IgD-negative memory B cell (primary cell): ENCODE data around the gene PCIF1. TPM values are rescaled to one million over a fixed set of nuclear protein-coding genes. Genes with fewer than 3 reads are reported as not detected.

Experiments
- H3K27ac Mint-ChIP-seq, 3 donors: one replicate each; pipeline ENCODE4 v1.8.0; 2020 to 2022; ENCODE audit warnings: mild to moderate bottlenecking in 3 of 3, mixed read lengths in 3 of 3, moderate library complexity in 1 of 3
- H3K27me3 Mint-ChIP-seq: one replicate; pipeline ENCODE4 v1.8.0; 2021; ENCODE audit warnings: mixed read lengths
- H3K36me3 Mint-ChIP-seq: one replicate; pipeline ENCODE4 v1.8.0; 2020; ENCODE audit warnings: mild to moderate bottlenecking, mixed read lengths
- H3K4me1 Mint-ChIP-seq, 3 donors: one replicate each; pipeline ENCODE4 v1.8.0; 2020 to 2022; ENCODE audit warnings: mixed read lengths in 3 of 3, mild to moderate bottlenecking in 1 of 3
- H3K4me3 Mint-ChIP-seq, 4 donors: one replicate each; pipeline ENCODE4 v1.8.0; 2020 to 2022; ENCODE audit warnings: mild to moderate bottlenecking in 4 of 4, mixed read lengths in 4 of 4, moderate library complexity in 3 of 4
- H3K9me3 Mint-ChIP-seq, 3 donors: one replicate each; pipeline ENCODE4 v1.8.0; 2020 to 2021; ENCODE audit warnings: mixed read lengths in 3 of 3, mild to moderate bottlenecking in 1 of 3
- polyA plus RNA-seq: library from polyadenylated mRNA; unstranded; fragments of 300-500 nt; fragmentation: Illumina TruSeq; gene quantifications from one replicate; pipeline ENCODE4 v1.2.3, GENCODE V29; 2021

PCIF1 gene
- polyA plus RNA-seq, 1 donor from 2014 or later = 98.9 TPM

- H3K27ac Mint-ChIP-seq = no peak overlapping the region
- no peak overlapping the region for H3K4me3 Mint-ChIP-seq
- peaks cover 0 to 10% (median 4%) of the 10 kb centered on the region in 3 donors for H3K4me1 Mint-ChIP-seq
- peaks cover 5% of the 10 kb centered on the region for H3K36me3 Mint-ChIP-seq
- no peaks in the 10 kb centered on the region for H3K27me3 Mint-ChIP-seq
- H3K9me3 Mint-ChIP-seq = no peaks in the 10 kb centered on the region
Observed at GRCh38 chr20:45959126-45959525, 24.6 kb downstream of the PCIF1 start.

GRCh38 chr20:45959956-45960630, 25.6 kb downstream of the PCIF1 start:
- Mint-ChIP-seq H3K27me3 (no peaks in the 10 kb centered on the region), H3K4me1 (peaks cover 2 to 11% (median 6%) of the 10 kb centered on the region in 3 donors), H3K36me3 (peaks cover 7% of the 10 kb centered on the region), H3K9me3 (no peaks in the 10 kb centered on the region), H3K4me3 (no peak overlapping the region), H3K27ac (peak overlapping the region in 1 of 3 donors; percentile 14)

GRCh38 chr20:45962031-45962755, 27.7 kb downstream of the PCIF1 start:
- H3K9me3 Mint-ChIP-seq = no peaks in the 10 kb centered on the region
- H3K4me3 Mint-ChIP-seq = peak overlapping the region in 1 of 4 donors; percentile 12
- peaks cover 5 to 17% (median 13%) of the 10 kb centered on the region in 3 donors for H3K4me1 Mint-ChIP-seq
- H3K27ac Mint-ChIP-seq = no peak overlapping the region
- H3K27me3 Mint-ChIP-seq = no peaks in the 10 kb centered on the region
- peaks cover 9% of the 10 kb centered on the region for H3K36me3 Mint-ChIP-seq

- H3K4me3 Mint-ChIP-seq = peak overlapping the region in 3 of 4 donors; percentile 21 to 91 (median 59)
- no peaks in the 10 kb centered on the region for H3K9me3 Mint-ChIP-seq
- no peaks in the 10 kb centered on the region for H3K27me3 Mint-ChIP-seq
- peaks cover 9% of the 10 kb centered on the region for H3K36me3 Mint-ChIP-seq
- peaks cover 5 to 17% (median 13%) of the 10 kb centered on the region in 3 donors for H3K4me1 Mint-ChIP-seq
- peak overlapping the region; percentile 48 to 91 (median 85) for H3K27ac Mint-ChIP-seq
Observed at GRCh38 chr20:45963059-45964005, 28.8 kb downstream of the PCIF1 start.

GRCh38 chr20:45964006-45964400, 29.5 kb downstream of the PCIF1 start:
- no peaks in the 10 kb centered on the region for H3K27me3 Mint-ChIP-seq

GRCh38 chr20:45965169-45966002, 30.9 kb downstream of the PCIF1 start:
- Mint-ChIP-seq H3K36me3 (peaks cover 7% of the 10 kb centered on the region), H3K4me1 (peaks cover 12 to 26% (median 24%) of the 10 kb centered on the region in 3 donors), H3K27ac (peak overlapping the region in 2 of 3 donors; percentile 83), H3K27me3 (no peaks in the 10 kb centered on the region), H3K4me3 (peak overlapping the region in 2 of 4 donors; percentile 39 to 77), H3K9me3 (no peaks in the 10 kb centered on the region)

More at GRCh38 chr20:45964006-45964400, 29.5 kb downstream of the PCIF1 start:
- Mint-ChIP-seq H3K36me3 (peaks cover 9% of the 10 kb centered on the region), H3K27ac (peak overlapping the region in 2 of 3 donors; percentile 48 to 85), H3K9me3 (no peaks in the 10 kb centered on the region), H3K4me1 (peaks cover 5 to 16% (median 13%) of the 10 kb centered on the region in 3 donors), H3K4me3 (peak overlapping the region in 1 of 4 donors; percentile 58)

GRCh38 chr20:45967551-45968080, 33.1 kb downstream of the PCIF1 start:
- H3K36me3 Mint-ChIP-seq = peaks cover 7% of the 10 kb centered on the region
- H3K4me1 Mint-ChIP-seq = peaks cover 27 to 31% (median 29%) of the 10 kb centered on the region in 3 donors
- H3K4me3 Mint-ChIP-seq = peak overlapping the region in 1 of 4 donors; percentile 26
- peak overlapping the region in 1 of 3 donors; percentile 72 for H3K27ac Mint-ChIP-seq
- no peaks in the 10 kb centered on the region for H3K9me3 Mint-ChIP-seq
- H3K27me3 Mint-ChIP-seq = no peaks in the 10 kb centered on the region

- H3K4me3 Mint-ChIP-seq = peak overlapping the region in 1 of 4 donors; percentile 98
- H3K27ac Mint-ChIP-seq = no peak overlapping the region
- peaks cover 7% of the 10 kb centered on the region for H3K36me3 Mint-ChIP-seq
- no peaks in the 10 kb centered on the region for H3K9me3 Mint-ChIP-seq
- H3K27me3 Mint-ChIP-seq = no peaks in the 10 kb centered on the region
- H3K4me1 Mint-ChIP-seq = peaks cover 27 to 29% (median 28%) of the 10 kb centered on the region in 3 donors
Observed at GRCh38 chr20:45968081-45968671, 33.7 kb downstream of the PCIF1 start.

- Mint-ChIP-seq H3K27me3 (no peaks in the 10 kb centered on the region), H3K4me3 (peak overlapping the region in 3 of 4 donors; percentile 57 to 98 (median 95)), H3K4me1 (peaks cover 25 to 28% (median 26%) of the 10 kb centered on the region in 3 donors), H3K36me3 (peaks cover 7% of the 10 kb centered on the region), H3K9me3 (no peaks in the 10 kb centered on the region), H3K27ac (peak overlapping the region in 1 of 3 donors; percentile 100)
Observed at GRCh38 chr20:45968801-45969711, 34.6 kb downstream of the PCIF1 start.

- H3K27ac Mint-ChIP-seq = peak overlapping the region; percentile 92 to 100 (median 100)
- H3K4me1 Mint-ChIP-seq = peaks cover 24 to 27% (median 26%) of the 10 kb centered on the region in 3 donors
- H3K9me3 Mint-ChIP-seq = no peaks in the 10 kb centered on the region
- H3K36me3 Mint-ChIP-seq = peaks cover 5% of the 10 kb centered on the region
- peak overlapping the region; percentile 94 to 98 (median 96) for H3K4me3 Mint-ChIP-seq
- H3K27me3 Mint-ChIP-seq = no peaks in the 10 kb centered on the region
Observed at GRCh38 chr20:45969712-45970634, 35.5 kb downstream of the PCIF1 start.

- no peaks in the 10 kb centered on the region for H3K9me3 Mint-ChIP-seq
- peak overlapping the region; percentile 94 to 98 (median 96) for H3K4me3 Mint-ChIP-seq
- H3K4me1 Mint-ChIP-seq = peaks cover 17 to 23% (median 20%) of the 10 kb centered on the region in 3 donors
- H3K36me3 Mint-ChIP-seq = peaks cover 3% of the 10 kb centered on the region
- H3K27ac Mint-ChIP-seq = peak overlapping the region; percentile 92 to 100 (median 100)
- H3K27me3 Mint-ChIP-seq = no peaks in the 10 kb centered on the region
Observed at GRCh38 chr20:45970646-45971424, 36.4 kb downstream of the PCIF1 start.
